SK-N-SH (cell line): ENCODE measurements around the gene FBXL7. TPM values are rescaled to one million over a fixed set of nuclear protein-coding genes. Genes with fewer than 3 reads are reported as not detected.

Experiments used
- CTCF ChIA-PET: fragments of 300-600, 350-600 bp; formaldehyde crosslinking; extraction: SDS; loops from one replicate; lab custom pipeline; 2021; lab: Yijun Ruan, JAX
- POLR2A ChIA-PET: fragments of 350-600 bp; sonication (Branson Sonifier 250); formaldehyde crosslinking; extraction: SDS; loops from one replicate; lab custom pipeline; 2020; ENCODE audit warnings: antibody characterized with exemption, inconsistent platforms; lab: Yijun Ruan, JAX
- DNase-seq: peaks from one replicate; pipeline ENCODE4 v3.0.0; 2012
- H2AFZ ChIP-seq: fragments of 200-600 bp; sonication (generic); 2 replicates; pipeline ENCODE4 v1.8.1; 2016; ENCODE audit warnings: antibody characterized with exemption, mild to moderate bottlenecking, low read depth
- H3F3A ChIP-seq: fragments of 200-600 bp; sonication (generic); replicated peaks from 2 replicates; pipeline ENCODE3; 2016; ENCODE audit warnings: antibody characterized with exemption, mild to moderate bottlenecking; ENCODE audit not compliant: insufficient read depth
- H3K27ac ChIP-seq, 2 experiments: fragments of 200-500 bp in 1 of 2; fragments of 200-600 bp in 1 of 2; sonication (Bioruptor generic) in 1 of 2; sonication (generic), shearing (Covaris generic) in 1 of 2; 2 replicates each; pipeline versions ENCODE4 v1.5.1 to v1.6.1; 2014 to 2016; ENCODE audit warnings: low read depth in 2 of 2, inconsistent platforms in 1 of 2, low read length in 1 of 2, mild to moderate bottlenecking in 1 of 2, mixed read lengths in 1 of 2
- H3K27me3 ChIP-seq: fragments of 200-600 bp; sonication (generic), shearing (Covaris generic); 2 replicates; pipeline ENCODE4 v1.6.1; 2016; ENCODE audit warnings: mixed run types; ENCODE audit not compliant: insufficient read depth
- H3K36me3 ChIP-seq, 2 experiments: fragments of 200-500 bp in 1 of 2; fragments of 200-600 bp in 1 of 2; sonication (Bioruptor generic) in 1 of 2; sonication (generic) in 1 of 2; replicated peaks in 1 of 2; 2 replicates each; pipeline versions ENCODE3 to v1.5.1; 2014 to 2016; ENCODE audit warnings: low read length in 1 of 2, mild to moderate bottlenecking in 1 of 2; ENCODE audit not compliant: insufficient read depth in 2 of 2, control insufficient read depth in 1 of 2
- H3K4me1 ChIP-seq, 2 experiments: fragments of 200-500 bp in 1 of 2; fragments of 200-600 bp in 1 of 2; sonication (Bioruptor generic) in 1 of 2; sonication (generic), shearing (Covaris generic) in 1 of 2; 2 replicates each; pipeline versions ENCODE4 v1.5.1 to v1.6.1; 2014 to 2016; ENCODE audit warnings: low read depth in 1 of 2, low read length in 1 of 2, mixed run types in 1 of 2; ENCODE audit not compliant: insufficient read depth in 2 of 2, control insufficient read depth in 1 of 2
- H3K4me2 ChIP-seq: fragments of 200-600 bp; sonication (generic), shearing (Covaris generic); 2 replicates; pipeline ENCODE4 v1.6.1; 2017; ENCODE audit warnings: mixed run types
- H3K4me3 ChIP-seq, 2 experiments: fragments of 200-500 bp in 1 of 2; fragments of 200-600 bp in 1 of 2; sonication (Bioruptor generic) in 1 of 2; sonication (generic), shearing (Covaris generic) in 1 of 2; 2 replicates each; pipeline versions ENCODE4 v1.5.1 to v1.8.1; 2014 to 2016; ENCODE audit warnings: low read depth in 2 of 2, inconsistent platforms in 1 of 2, low read length in 1 of 2, mild to moderate bottlenecking in 1 of 2, mixed read lengths in 1 of 2, moderate library complexity in 1 of 2
- H3K79me2 ChIP-seq: fragments of 200-600 bp; sonication (generic); 2 replicates; pipeline ENCODE4 v1.8.1; 2017; ENCODE audit warnings: mild to moderate bottlenecking; ENCODE audit not compliant: insufficient read depth
- H3K9ac ChIP-seq: fragments of 200-600 bp; sonication (generic); 2 replicates; pipeline ENCODE4 v1.6.1; 2017; ENCODE audit warnings: mixed run types
- H3K9me2 ChIP-seq: fragments of 200-600 bp; sonication (generic); 2 replicates; pipeline ENCODE4 v1.6.1; 2017; ENCODE audit warnings: mixed run types
- H3K9me3 ChIP-seq: fragments of 200-600 bp; sonication (generic); 2 replicates; pipeline ENCODE4 v1.6.1; 2017; ENCODE audit warnings: mixed run types, mild to moderate bottlenecking, moderate library complexity
- H4K20me1 ChIP-seq: fragments of 200-600 bp; sonication (generic); 2 replicates; pipeline ENCODE4 v1.6.1; 2017; ENCODE audit warnings: mild to moderate bottlenecking, mixed run types; ENCODE audit not compliant: insufficient read depth
- CTCF ChIP-seq: fragments of 200-600 bp; sonication (generic); IDR thresholded peaks from 2 replicates; pipeline ENCODE4 v1.6.1; 2017; ENCODE audit warnings: antibody characterized with exemption, mild to moderate bottlenecking, moderate library complexity
- EP300 ChIP-seq, 2 experiments: IDR thresholded peaks; 2 replicates each; pipeline versions ENCODE4 v1.4.0 to v1.6.1; 2012; ENCODE audit warnings: borderline replicate concordance in 1 of 2, low read depth in 1 of 2, low read length in 1 of 2
- EZH2phosphoT487 ChIP-seq: fragments of 200-600 bp; sonication (generic); IDR thresholded peaks from 2 replicates; pipeline ENCODE4 v1.6.1; 2017; ENCODE audit warnings: low read depth, mixed run types, mild to moderate bottlenecking, antibody characterized with exemption, moderate library complexity, borderline replicate concordance
- FOSL2 ChIP-seq: IDR thresholded peaks from 2 replicates; pipeline ENCODE4 v1.4.0; 2012; ENCODE audit warnings: low read depth, mild to moderate bottlenecking, moderate library complexity, borderline replicate concordance
- FOXJ3 ChIP-seq: sonication (generic); formaldehyde crosslinking; IDR thresholded peaks from 2 replicates; pipeline ENCODE4 v1.5.1; 2020; ENCODE audit warnings: mild to moderate bottlenecking, missing genetic modification reagents
- GATA2 ChIP-seq: sonication (generic); formaldehyde crosslinking; IDR thresholded peaks from 2 replicates; pipeline ENCODE4 v1.5.0; 2020; ENCODE audit warnings: mild to moderate bottlenecking, missing genetic modification reagents
- MAX ChIP-seq: IDR thresholded peaks from 2 replicates; pipeline ENCODE4 v1.4.0; 2012; ENCODE audit warnings: low read depth
- MEF2A ChIP-seq: IDR thresholded peaks from 2 replicates; pipeline ENCODE4 v1.4.0; 2012; ENCODE audit warnings: low read depth, borderline replicate concordance
- MXI1 ChIP-seq: IDR thresholded peaks from 2 replicates; pipeline ENCODE4 v1.6.1; 2012; ENCODE audit warnings: mild to moderate bottlenecking, low read depth, low read length, improper control_type of control experiment
- NRF1 ChIP-seq: IDR thresholded peaks from 2 replicates; pipeline ENCODE4 v1.6.1; 2012; ENCODE audit warnings: low read depth, mild to moderate bottlenecking, low read length
- PBX3 ChIP-seq: IDR thresholded peaks from 2 replicates; pipeline ENCODE4; 2012
- POLR2AphosphoS5 ChIP-seq: IDR thresholded peaks from 2 replicates; pipeline ENCODE4 v1.6.1; 2012; ENCODE audit warnings: low read depth, low read length
- RAD21 ChIP-seq: IDR thresholded peaks from 2 replicates; pipeline ENCODE4 v1.6.1; 2012; ENCODE audit warnings: mild to moderate bottlenecking, low read length
- REST ChIP-seq: IDR thresholded peaks from 2 replicates; pipeline ENCODE4 v1.6.1; 2012; ENCODE audit warnings: mild to moderate bottlenecking, low read depth, low read length, moderate library complexity
- RFX5 ChIP-seq: IDR thresholded peaks from 2 replicates; pipeline ENCODE4 v1.6.1; 2012; ENCODE audit warnings: mild to moderate bottlenecking, improper control_type of control experiment, low read length
- RXRA ChIP-seq: IDR thresholded peaks from 2 replicates; pipeline ENCODE4 v1.4.0; 2012; ENCODE audit warnings: low read depth, mild to moderate bottlenecking, borderline replicate concordance
- SIN3A ChIP-seq: IDR thresholded peaks from 2 replicates; pipeline ENCODE4 v1.6.1; 2012; ENCODE audit warnings: low read depth, mild to moderate bottlenecking, low read length, moderate library complexity, borderline replicate concordance
- SMC3 ChIP-seq: IDR thresholded peaks from 2 replicates; pipeline ENCODE4 v1.6.1; 2012; ENCODE audit warnings: low read depth, low read length, improper control_type of control experiment
- WGBS: methylation state at CpG from one replicate; pipeline ENCODE4 v1.1.6; 2017; ENCODE audit warnings: low lambda C conversion rate; 5-methylcytosine and 5-hydroxymethylcytosine counted together
- polyA plus RNA-seq, 3 experiments: library from polyadenylated mRNA; depleted of rRNA; stranded (reverse); fragments of >200 nt; gene quantifications; 2 replicates each; pipeline ENCODE4 v1.2.3, GENCODE V29; 2012

FBXL7 gene
- polyA plus RNA-seq, 1 of the 3 experiments (the other 2 are of a cell fraction), result 7.0 TPM

- TF ChIP-seq FOSL2, result no peak
- TF ChIP-seq POLR2AphosphoS5, result no peak
- TF ChIP-seq RFX5, result no peak
- TF ChIP-seq NRF1, result no peak
- no peak for TF ChIP-seq RXRA
- no peak for TF ChIP-seq FOXJ3
- TF ChIP-seq EZH2phosphoT487, result no peak
Observed at GRCh38 chr5:15946026-15946425, 446.0 kb downstream of the FBXL7 start (continued).

GRCh38 chr5:15948190-15948589, 448.2 kb downstream of the FBXL7 start:
- WGBS, result 75% methylated on average over 3 of the region's 3 CpGs
- no peaks in the 10 kb centered on the region for H3F3A ChIP-seq
- no peak for DNase-seq
- H4K20me1 ChIP-seq, result no peaks in the 10 kb centered on the region
- no peak overlapping the region for H3K4me3 ChIP-seq
- H3K36me3 ChIP-seq, result peaks cover 6 to 13% of the 10 kb centered on the region in 2 experiments
- H3K27ac ChIP-seq, result no peak overlapping the region; a peak in 1 of 4 replicates
- no peaks in the 10 kb centered on the region for H3K79me2 ChIP-seq
- POLR2A ChIA-PET, result no interaction called here
- no peaks in the 10 kb centered on the region for H3K9me3 ChIP-seq
- no peaks in the 10 kb centered on the region; a peak in 1 of 4 replicates for H3K4me1 ChIP-seq
- no peak overlapping the region for H3K4me2 ChIP-seq
- TF ChIP-seq MXI1, result no peak
- no peak for TF ChIP-seq EP300 (IDR thresholded peaks at IDR 0.05; ENCODE audit: borderline replicate concordance in 1 of 2, low read depth in 1 of 2, low read length in 1 of 2)
- TF ChIP-seq EZH2phosphoT487, result no peak
- TF ChIP-seq MEF2A, result no peak
- 0 out of 2 replicates have a peak, but pooled peaks have one; percentile 9 for TF ChIP-seq SMC3
- TF ChIP-seq NRF1, result no peak
- no peak for TF ChIP-seq REST
- TF ChIP-seq RAD21, result peak; percentile 54
- TF ChIP-seq CTCF, result peak; percentile 32
- no peak for TF ChIP-seq GATA2
- no peak for TF ChIP-seq PBX3
- no peak for TF ChIP-seq MAX
- TF ChIP-seq POLR2AphosphoS5, result no peak
- TF ChIP-seq SIN3A, result no peak
- no peaks in the 10 kb centered on the region for H3K9me2 ChIP-seq
- CTCF ChIA-PET, result interaction anchor here (1.2 kb wide), 1 partner anchor 140 kb away, joined by 4 read pairs; no protein-coding TSS in a partner anchor
- H3K27me3 ChIP-seq, result no peaks in the 10 kb centered on the region
- H2AFZ ChIP-seq, result no peak overlapping the region
- no peak overlapping the region for H3K9ac ChIP-seq
